ENCODE data around the gene USF1. TPM values are rescaled to one million over a fixed set of nuclear protein-coding genes. Genes with fewer than 3 reads are reported as not detected.

Gene USF1
- polyA plus RNA-seq, 1 of the 3 experiments (the other 2 are of a cell fraction): 43.1 TPM

- Histone ChIP-seq H3K27me3 (ENCODE audit: insufficient read depth) (no peaks in the 10 kb centered on the region), H2AFZ (ENCODE audit: low read depth) (no peak within 1 kb of the TSS), H3F3A (replicated peaks; ENCODE audit: insufficient read depth) (no peaks in the 10 kb centered on the region), H3K9ac (no peak within 1 kb of the TSS), H3K9me3 (no peaks in the 10 kb centered on the region), H3K4me1 (ENCODE audit: control insufficient read depth in 1 of 2, insufficient read depth in 2 of 2, low read depth in 1 of 2, low read length in 1 of 2) (no peaks in the 10 kb centered on the region), H4K20me1 (ENCODE audit: insufficient read depth) (no peaks in the 10 kb centered on the region), H3K36me3 (replicated peaks in 1 of 2; ENCODE audit: control insufficient read depth in 1 of 2, insufficient read depth in 2 of 2, low read length in 1 of 2) (no peaks in the 10 kb centered on the region), H3K4me3 (ENCODE audit: low read depth in 2 of 2, low read length in 1 of 2) (no peak within 1 kb of the TSS), H3K79me2 (ENCODE audit: insufficient read depth) (no peaks in the 10 kb centered on the region), H3K9me2 (no peaks in the 10 kb centered on the region), H3K27ac (ENCODE audit: low read depth in 2 of 2, low read length in 1 of 2) (no peak within 1 kb of the TSS), H3K4me2 (no peak within 1 kb of the TSS)
- POLR2A ChIA-PET: no interaction called here
- TF ChIP-seq TAF1 (IDR thresholded peaks at IDR 0.05; ENCODE audit: borderline replicate concordance, low read depth, low read length) (no peak), TCF12 (IDR thresholded peaks at IDR 0.05) (no peak), CHD2 (IDR thresholded peaks at IDR 0.05; ENCODE audit: low read length, partially characterized antibody) (no peak), NRF1 (IDR thresholded peaks at IDR 0.05; ENCODE audit: low read depth, low read length) (no peak), GABPA (IDR thresholded peaks at IDR 0.05; ENCODE audit: low read depth) (no peak), FOXM1 (IDR thresholded peaks at IDR 0.05; ENCODE audit: low read depth) (no peak), RAD21 (IDR thresholded peaks at IDR 0.05; ENCODE audit: low read length) (no peak), MXI1 (IDR thresholded peaks at IDR 0.05; ENCODE audit: low read depth, low read length) (no peak), EP300 (IDR thresholded peaks at IDR 0.05; ENCODE audit: borderline replicate concordance in 1 of 2, low read depth in 1 of 2, low read length in 1 of 2) (no peak)
- TF ChIP-seq, protein P1, sequence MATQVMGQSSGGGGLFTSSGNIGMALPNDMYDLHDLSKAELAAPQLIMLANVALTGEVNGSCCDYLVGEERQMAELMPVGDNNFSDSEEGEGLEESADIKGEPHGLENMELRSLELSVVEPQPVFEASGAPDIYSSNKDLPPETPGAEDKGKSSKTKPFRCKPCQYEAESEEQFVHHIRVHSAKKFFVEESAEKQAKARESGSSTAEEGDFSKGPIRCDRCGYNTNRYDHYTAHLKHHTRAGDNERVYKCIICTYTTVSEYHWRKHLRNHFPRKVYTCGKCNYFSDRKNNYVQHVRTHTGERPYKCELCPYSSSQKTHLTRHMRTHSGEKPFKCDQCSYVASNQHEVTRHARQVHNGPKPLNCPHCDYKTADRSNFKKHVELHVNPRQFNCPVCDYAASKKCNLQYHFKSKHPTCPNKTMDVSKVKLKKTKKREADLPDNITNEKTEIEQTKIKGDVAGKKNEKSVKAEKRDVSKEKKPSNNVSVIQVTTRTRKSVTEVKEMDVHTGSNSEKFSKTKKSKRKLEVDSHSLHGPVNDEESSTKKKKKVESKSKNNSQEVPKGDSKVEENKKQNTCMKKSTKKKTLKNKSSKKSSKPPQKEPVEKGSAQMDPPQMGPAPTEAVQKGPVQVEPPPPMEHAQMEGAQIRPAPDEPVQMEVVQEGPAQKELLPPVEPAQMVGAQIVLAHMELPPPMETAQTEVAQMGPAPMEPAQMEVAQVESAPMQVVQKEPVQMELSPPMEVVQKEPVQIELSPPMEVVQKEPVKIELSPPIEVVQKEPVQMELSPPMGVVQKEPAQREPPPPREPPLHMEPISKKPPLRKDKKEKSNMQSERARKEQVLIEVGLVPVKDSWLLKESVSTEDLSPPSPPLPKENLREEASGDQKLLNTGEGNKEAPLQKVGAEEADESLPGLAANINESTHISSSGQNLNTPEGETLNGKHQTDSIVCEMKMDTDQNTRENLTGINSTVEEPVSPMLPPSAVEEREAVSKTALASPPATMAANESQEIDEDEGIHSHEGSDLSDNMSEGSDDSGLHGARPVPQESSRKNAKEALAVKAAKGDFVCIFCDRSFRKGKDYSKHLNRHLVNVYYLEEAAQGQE (IDR thresholded peaks at IDR 0.05; ENCODE audit: low read depth, low read length): no peak
- TF ChIP-seq, protein P2, sequence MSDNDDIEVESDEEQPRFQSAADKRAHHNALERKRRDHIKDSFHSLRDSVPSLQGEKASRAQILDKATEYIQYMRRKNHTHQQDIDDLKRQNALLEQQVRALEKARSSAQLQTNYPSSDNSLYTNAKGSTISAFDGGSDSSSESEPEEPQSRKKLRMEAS (IDR thresholded peaks at IDR 0.05; ENCODE audit: low read depth): no peak
- TF ChIP-seq, protein P3, sequence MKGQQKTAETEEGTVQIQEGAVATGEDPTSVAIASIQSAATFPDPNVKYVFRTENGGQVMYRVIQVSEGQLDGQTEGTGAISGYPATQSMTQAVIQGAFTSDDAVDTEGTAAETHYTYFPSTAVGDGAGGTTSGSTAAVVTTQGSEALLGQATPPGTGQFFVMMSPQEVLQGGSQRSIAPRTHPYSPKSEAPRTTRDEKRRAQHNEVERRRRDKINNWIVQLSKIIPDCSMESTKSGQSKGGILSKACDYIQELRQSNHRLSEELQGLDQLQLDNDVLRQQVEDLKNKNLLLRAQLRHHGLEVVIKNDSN (IDR thresholded peaks at IDR 0.05; ENCODE audit: borderline replicate concordance, low read depth): no peak
- TF ChIP-seq, protein P4, sequence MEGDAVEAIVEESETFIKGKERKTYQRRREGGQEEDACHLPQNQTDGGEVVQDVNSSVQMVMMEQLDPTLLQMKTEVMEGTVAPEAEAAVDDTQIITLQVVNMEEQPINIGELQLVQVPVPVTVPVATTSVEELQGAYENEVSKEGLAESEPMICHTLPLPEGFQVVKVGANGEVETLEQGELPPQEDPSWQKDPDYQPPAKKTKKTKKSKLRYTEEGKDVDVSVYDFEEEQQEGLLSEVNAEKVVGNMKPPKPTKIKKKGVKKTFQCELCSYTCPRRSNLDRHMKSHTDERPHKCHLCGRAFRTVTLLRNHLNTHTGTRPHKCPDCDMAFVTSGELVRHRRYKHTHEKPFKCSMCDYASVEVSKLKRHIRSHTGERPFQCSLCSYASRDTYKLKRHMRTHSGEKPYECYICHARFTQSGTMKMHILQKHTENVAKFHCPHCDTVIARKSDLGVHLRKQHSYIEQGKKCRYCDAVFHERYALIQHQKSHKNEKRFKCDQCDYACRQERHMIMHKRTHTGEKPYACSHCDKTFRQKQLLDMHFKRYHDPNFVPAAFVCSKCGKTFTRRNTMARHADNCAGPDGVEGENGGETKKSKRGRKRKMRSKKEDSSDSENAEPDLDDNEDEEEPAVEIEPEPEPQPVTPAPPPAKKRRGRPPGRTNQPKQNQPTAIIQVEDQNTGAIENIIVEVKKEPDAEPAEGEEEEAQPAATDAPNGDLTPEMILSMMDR (IDR thresholded peaks at IDR 0.05): no peak
- 87% methylated on average over 5 of the region's 9 CpGs for WGBS (ENCODE audit: low lambda C conversion rate)
- CTCF ChIA-PET: interaction anchor here (1.6 to 22.7 kb wide), 2 partner anchors 8 to 26 kb away, joined by 3 to 198 read pairs; partner anchors contain the start of gene KLHDC9
- no peak for DNase-seq
Observed at GRCh38 chr1:161069731-161070270, 24.0 kb upstream of the USF1 start, which contains the start of gene ARHGAP30. ARHGAP30 (minus strand) TSS chr1:161069891; CDS start chr1:161069624, 267 bp downstream.
